DND-41 (cell line): ENCODE measurements around the gene PCGF3.
"Not testable (repeated sequence)": the region's sequence is repeated elsewhere in the genome, so short reads cannot be mapped to it uniquely, and the experiment has no call there.

Experiments
- ATAC-seq: fragments of 200-7000 bp; cut with Tn5 transposase; 3 replicates; pipeline ENCODE4 v1.9.1; 2021; ENCODE audit warnings: low read depth; ENCODE audit not compliant: insufficient read depth
- DNase-seq: peaks from one replicate; pipeline ENCODE4 v3.0.0-alpha.2; 2020
- H2AFZ ChIP-seq: 2 replicates; pipeline ENCODE4 v1.6.0; 2012; ENCODE audit warnings: low read depth, low read length
- H3K27ac ChIP-seq: 2 replicates; pipeline ENCODE4 v1.5.1; 2012; ENCODE audit warnings: low read length, inconsistent platforms
- H3K27me3 ChIP-seq: fragments of 200-600 bp; sonication (generic); 2 replicates; pipeline ENCODE4 v1.6.0; 2012; ENCODE audit warnings: low read length, mild to moderate bottlenecking, inconsistent platforms; ENCODE audit not compliant: insufficient read depth, poor library complexity
- H3K36me3 ChIP-seq: 2 replicates; pipeline ENCODE4 v1.5.1; 2012; ENCODE audit warnings: low read length, inconsistent platforms; ENCODE audit not compliant: insufficient read depth
- H3K4me1 ChIP-seq: 2 replicates; pipeline ENCODE4 v1.5.1; 2012; ENCODE audit warnings: mild to moderate bottlenecking, low read length; ENCODE audit not compliant: insufficient read depth
- H3K4me2 ChIP-seq: 2 replicates; pipeline ENCODE4 v1.6.0; 2012; ENCODE audit warnings: mild to moderate bottlenecking, moderate library complexity, low read length, inconsistent platforms; ENCODE audit not compliant: insufficient read depth
- H3K4me3 ChIP-seq, 2 experiments: fragments of 200-600 bp in 1 of 2; shearing (Covaris generic) in 1 of 2; 2 replicates each; pipeline ENCODE4 v1.5.1; 2012 to 2016; ENCODE audit warnings: inconsistent platforms in 2 of 2, low read length in 2 of 2, mild to moderate bottlenecking in 2 of 2, low read depth in 1 of 2, moderate library complexity in 1 of 2
- H3K79me2 ChIP-seq: 2 replicates; pipeline ENCODE4 v1.6.0; 2012; ENCODE audit warnings: low read length, inconsistent platforms; ENCODE audit not compliant: insufficient read depth
- H3K9ac ChIP-seq: 2 replicates; pipeline ENCODE4 v1.6.0; 2012; ENCODE audit warnings: low read depth, mild to moderate bottlenecking, inconsistent platforms, low read length, moderate library complexity
- H3K9me3 ChIP-seq: 2 replicates; pipeline ENCODE4 v1.5.1; 2012; ENCODE audit warnings: low read length, moderate library complexity, mild to moderate bottlenecking, inconsistent platforms; ENCODE audit not compliant: insufficient read depth, severe bottlenecking
- H4K20me1 ChIP-seq: 2 replicates; pipeline ENCODE4 v1.6.0; 2012; ENCODE audit warnings: low read length; ENCODE audit not compliant: insufficient read depth
- CTCF ChIP-seq: IDR thresholded peaks from 2 replicates; pipeline ENCODE4 v1.5.1; 2012; ENCODE audit warnings: borderline replicate concordance, low read length, moderate library complexity, mild to moderate bottlenecking; ENCODE audit not compliant: poor library complexity, severe bottlenecking; ENCODE audit errors: extremely low read depth
- EZH2 ChIP-seq: IDR thresholded peaks from 3 replicates; pipeline ENCODE4 v1.6.1; 2012; ENCODE audit warnings: borderline replicate concordance, low read depth, mild to moderate bottlenecking, moderate library complexity, low read length, inconsistent platforms; ENCODE audit not compliant: severe bottlenecking

Gene PCGF3

DNA sequence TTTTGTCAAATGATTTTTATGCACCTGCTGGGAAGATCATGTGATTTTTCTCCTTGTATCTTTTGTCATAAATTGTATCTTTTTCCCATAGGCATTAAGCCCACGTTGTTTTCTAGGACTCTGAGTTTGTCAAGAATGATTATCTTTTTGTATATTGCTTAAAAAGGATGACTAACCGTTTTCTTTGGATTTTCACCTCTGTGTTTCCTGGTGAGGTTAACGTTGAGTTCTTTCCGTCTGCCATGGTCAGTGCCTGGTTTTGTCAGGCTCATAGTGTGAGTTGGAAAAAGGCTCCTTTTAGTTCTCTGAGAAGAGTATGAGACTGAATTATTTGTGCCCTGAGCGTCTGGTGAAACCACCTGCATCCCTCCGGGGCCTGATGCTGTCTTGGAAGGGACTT is 21.9 kb downstream of the PCGF3 start:
- no peaks in the 10 kb centered on the region for H3K27me3 ChIP-seq
- DNase-seq (no peak), ATAC-seq (no peak)
- H2AFZ ChIP-seq: no peak overlapping the region
- TF ChIP-seq CTCF: no peak
- TF ChIP-seq EZH2: no peak
- no peak overlapping the region for H3K27ac ChIP-seq
- no peak overlapping the region for H3K4me3 ChIP-seq
- peaks cover 78% of the 10 kb centered on the region for H4K20me1 ChIP-seq
- H3K9ac ChIP-seq: no peak overlapping the region
- H3K9me3 ChIP-seq: no peaks in the 10 kb centered on the region
- H3K36me3 ChIP-seq: peaks cover 42% of the 10 kb centered on the region
- no peaks in the 10 kb centered on the region for H3K4me1 ChIP-seq
- no peak overlapping the region for H3K4me2 ChIP-seq
- peaks cover 70% of the 10 kb centered on the region for H3K79me2 ChIP-seq

- Histone ChIP-seq H3K27me3 (no peaks in the 10 kb centered on the region), H3K9me3 (no peaks in the 10 kb centered on the region), H4K20me1 (peaks cover 63% of the 10 kb centered on the region), H3K9ac (no peak overlapping the region), H3K36me3 (peaks cover 54% of the 10 kb centered on the region), H3K4me3 (no peak overlapping the region), H2AFZ (no peak overlapping the region), H3K4me2 (no peak overlapping the region), H3K27ac (no peak overlapping the region), H3K79me2 (peaks cover 52% of the 10 kb centered on the region), H3K4me1 (no peaks in the 10 kb centered on the region)
- no peak for TF ChIP-seq EZH2
- no peak for TF ChIP-seq CTCF
- DNase-seq (no peak), ATAC-seq (no peak)
Observed at GRCh38 chr4:729336-730315, 24.0 kb downstream of the PCGF3 start.

GRCh38 chr4:730511-730910 is 24.9 kb downstream of the PCGF3 start:
- H4K20me1 ChIP-seq: peaks cover 55% of the 10 kb centered on the region
- no peaks in the 10 kb centered on the region for H3K9me3 ChIP-seq
- no peak overlapping the region for H3K4me3 ChIP-seq
- no peaks in the 10 kb centered on the region for H3K27me3 ChIP-seq
- peaks cover 63% of the 10 kb centered on the region for H3K36me3 ChIP-seq
- no peak for TF ChIP-seq EZH2
- no peak for TF ChIP-seq CTCF
- H3K4me2 ChIP-seq: no peak overlapping the region
- H3K27ac ChIP-seq: no peak overlapping the region
- no peak overlapping the region for H3K9ac ChIP-seq
- H3K79me2 ChIP-seq: peaks cover 44% of the 10 kb centered on the region
- no peak for ATAC-seq
- no peak for DNase-seq
- H3K4me1 ChIP-seq: no peaks in the 10 kb centered on the region
- H2AFZ ChIP-seq: no peak overlapping the region

DNA sequence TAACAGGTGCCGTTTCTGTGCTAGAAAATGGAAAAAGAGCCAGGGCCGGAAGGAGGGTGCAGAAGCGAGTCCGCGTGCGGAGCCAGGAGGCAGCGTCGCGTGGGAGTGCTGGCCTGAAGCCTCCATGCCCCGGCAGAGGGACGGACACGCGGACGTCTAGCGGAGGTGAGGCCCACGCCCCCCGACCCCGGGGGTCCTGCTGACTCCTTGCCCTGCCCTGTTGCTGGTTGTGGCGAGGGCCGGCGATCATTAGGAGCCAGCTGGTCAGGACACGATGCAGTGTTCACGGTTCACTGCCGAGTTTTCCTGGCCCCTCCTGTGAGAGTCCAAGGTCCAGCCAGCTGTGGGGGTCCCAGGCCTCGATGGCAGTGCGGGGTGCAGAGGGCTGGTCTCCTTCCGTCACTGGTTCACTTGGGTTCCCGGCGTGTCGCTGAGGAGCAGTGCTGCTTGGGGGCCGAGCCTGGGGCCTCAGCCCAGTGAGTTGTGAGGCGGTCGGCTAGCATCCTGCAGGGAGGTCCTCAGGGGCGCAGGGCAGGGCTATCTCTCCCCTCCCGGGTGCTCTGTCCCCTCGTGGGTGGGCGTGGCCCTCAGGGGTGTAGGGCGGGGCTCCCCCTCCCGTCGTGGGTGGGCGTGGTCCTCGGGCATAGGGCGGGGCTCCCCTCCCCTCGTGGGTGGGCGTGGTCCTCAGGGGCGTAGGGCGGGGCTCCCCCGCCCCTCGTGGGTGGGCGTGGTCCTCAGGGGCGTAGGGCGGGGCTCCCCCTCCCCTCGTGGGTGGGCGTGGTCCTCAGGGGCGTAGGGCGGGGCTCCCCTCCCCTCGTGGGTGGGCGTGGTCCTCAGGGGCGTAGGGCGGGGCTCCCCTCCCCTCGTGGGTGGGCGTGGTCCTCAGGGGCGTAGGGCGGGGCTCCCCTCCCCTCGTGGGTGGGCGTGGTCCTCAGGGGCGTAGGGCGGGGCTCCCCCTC is 25.6 kb downstream of the PCGF3 start:
- not testable (repeated sequence) for H2AFZ ChIP-seq, DNase-seq, H3K27me3 ChIP-seq, H3K9me3 ChIP-seq, H3K4me2 ChIP-seq, H3K9ac ChIP-seq, H3K4me3 ChIP-seq, H3K27ac ChIP-seq, ATAC-seq, H3K4me1 ChIP-seq
- Histone ChIP-seq H3K79me2 (peaks cover 37% of the 10 kb centered on the region), H3K36me3 (peaks cover 67% of the 10 kb centered on the region), H4K20me1 (peaks cover 48% of the 10 kb centered on the region)

- not testable (repeated sequence) for H3K4me3 ChIP-seq, H3K27ac ChIP-seq, H3K4me1 ChIP-seq, H3K9ac ChIP-seq, H3K4me2 ChIP-seq, H2AFZ ChIP-seq, DNase-seq, ATAC-seq, H3K9me3 ChIP-seq, H3K27me3 ChIP-seq
- Histone ChIP-seq H3K36me3 (peaks cover 69% of the 10 kb centered on the region), H3K79me2 (peaks cover 29% of the 10 kb centered on the region), H4K20me1 (peaks cover 41% of the 10 kb centered on the region)
Observed at GRCh38 chr4:731954-732353, 26.3 kb downstream of the PCGF3 start.
